ENCODE data around the gene FYB1.
"Not testable (repeated sequence)": the region's sequence is repeated elsewhere in the genome, so short reads cannot be mapped to it uniquely, and the experiment has no call there.

The FYB1 gene

DNA sequence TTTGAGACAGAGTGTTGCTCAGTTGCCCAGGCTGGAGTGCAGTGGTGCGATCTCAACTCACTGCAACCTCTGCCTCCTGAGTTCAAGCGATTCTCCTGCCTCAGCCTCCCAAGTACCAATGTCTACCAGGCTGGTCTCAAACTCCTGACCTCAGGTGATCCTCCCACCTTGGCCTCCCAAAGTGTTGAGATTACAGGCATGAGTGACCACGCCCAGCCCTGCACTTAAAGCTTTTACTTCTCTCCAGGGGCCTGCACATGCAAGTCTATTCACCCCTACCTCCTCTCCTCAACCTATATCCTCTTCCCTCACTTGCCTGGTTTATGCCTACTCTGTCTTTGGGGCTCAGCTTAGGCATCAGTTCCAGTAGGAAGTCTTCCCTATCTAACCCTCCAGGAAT lies 39.8 kb downstream of the FYB1 start:
- Mint-ChIP-seq H3K27ac (peak overlapping the region; percentile 73), H3K36me3 (ENCODE audit: low read depth) (peaks cover 27% of the 10 kb centered on the region), H3K4me1 (ENCODE audit: low read depth) (peaks cover 70% of the 10 kb centered on the region)
- H3K9me3 Mint-ChIP-seq; intact Hi-C loops (cut with micrococcal nuclease); H3K27me3 Mint-ChIP-seq; H3K4me3 Mint-ChIP-seq: not testable (repeated sequence)

DNA sequence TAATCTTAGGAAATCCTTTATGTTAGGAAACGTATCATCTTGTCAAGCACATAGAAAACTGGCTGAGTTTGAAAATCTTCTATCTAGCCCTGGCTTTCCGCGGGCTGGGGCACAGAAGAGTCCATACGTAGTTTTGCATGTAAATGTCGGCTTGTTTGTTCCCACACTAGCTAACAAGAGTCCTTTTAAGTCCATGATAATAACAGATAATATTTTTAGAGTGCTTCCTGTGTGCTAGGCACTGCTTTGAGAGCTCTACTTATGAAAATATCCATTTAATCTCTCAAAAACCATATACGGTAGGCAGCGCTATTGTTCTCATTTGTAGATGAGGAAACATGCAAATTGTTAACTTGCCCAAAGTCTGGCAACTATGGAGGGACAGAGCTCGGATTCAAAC lies 40.5 kb downstream of the FYB1 start:
- intact Hi-C loops (cut with micrococcal nuclease), result no loop called here
- peak overlapping the region; percentile 73 for H3K27ac Mint-ChIP-seq
- H3K36me3 Mint-ChIP-seq (ENCODE audit: low read depth), result peaks cover 29% of the 10 kb centered on the region
- H3K27me3 Mint-ChIP-seq, result no peaks in the 10 kb centered on the region
- no peaks in the 10 kb centered on the region for H3K9me3 Mint-ChIP-seq
- H3K4me3 Mint-ChIP-seq, result no peak overlapping the region
- H3K4me1 Mint-ChIP-seq (ENCODE audit: low read depth), result peaks cover 70% of the 10 kb centered on the region

DNA sequence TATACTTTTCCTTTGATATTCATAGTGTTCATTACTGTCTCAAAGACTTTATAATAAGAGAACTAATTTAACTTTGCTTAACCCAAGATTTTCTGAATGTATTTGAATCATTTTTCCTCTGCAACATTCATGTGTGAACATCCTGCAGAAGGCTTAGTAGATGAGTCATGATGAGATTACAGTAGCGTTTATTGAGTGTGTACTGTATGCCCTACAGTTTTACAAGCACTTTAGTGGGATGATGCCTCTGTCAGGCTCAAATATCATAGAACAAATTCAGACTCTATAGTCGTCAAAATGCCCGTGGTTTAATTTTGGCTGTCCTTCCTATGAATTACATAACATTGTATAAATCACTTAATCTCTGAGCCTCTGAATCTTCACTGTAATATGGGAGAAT lies 41.2 kb downstream of the FYB1 start:
- H3K9me3 Mint-ChIP-seq, result no peaks in the 10 kb centered on the region
- intact Hi-C loops (cut with micrococcal nuclease), result no loop called here
- H3K27me3 Mint-ChIP-seq, result no peaks in the 10 kb centered on the region
- H3K27ac Mint-ChIP-seq, result peak overlapping the region; percentile 73
- peaks cover 31% of the 10 kb centered on the region for H3K36me3 Mint-ChIP-seq (ENCODE audit: low read depth)
- H3K4me3 Mint-ChIP-seq, result peak overlapping the region; percentile 6
- H3K4me1 Mint-ChIP-seq (ENCODE audit: low read depth), result peaks cover 70% of the 10 kb centered on the region

DNA sequence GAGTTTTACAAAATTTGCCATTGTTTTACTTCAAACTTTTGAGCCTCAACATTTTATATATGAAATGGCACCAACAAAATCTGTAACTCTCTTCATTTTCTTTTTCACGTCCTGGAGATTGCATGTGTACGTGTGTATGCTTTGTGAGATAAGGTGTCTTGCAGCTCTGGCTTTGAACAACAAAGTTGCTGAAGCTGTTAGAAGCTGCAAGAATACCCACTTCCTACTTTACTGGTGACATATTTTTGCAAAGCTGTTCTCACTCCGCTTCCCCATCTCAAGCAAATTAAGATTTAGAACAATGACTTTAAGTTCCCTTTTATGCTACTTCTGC lies 41.8 kb downstream of the FYB1 start:
- H3K4me1 Mint-ChIP-seq (ENCODE audit: low read depth), result peaks cover 70% of the 10 kb centered on the region
- no peaks in the 10 kb centered on the region for H3K9me3 Mint-ChIP-seq
- no peaks in the 10 kb centered on the region for H3K27me3 Mint-ChIP-seq
- peak overlapping the region; percentile 73 for H3K27ac Mint-ChIP-seq
- H3K4me3 Mint-ChIP-seq, result peak overlapping the region; percentile 28
- peaks cover 36% of the 10 kb centered on the region for H3K36me3 Mint-ChIP-seq (ENCODE audit: low read depth)
- intact Hi-C loops (cut with micrococcal nuclease), result no loop called here

DNA sequence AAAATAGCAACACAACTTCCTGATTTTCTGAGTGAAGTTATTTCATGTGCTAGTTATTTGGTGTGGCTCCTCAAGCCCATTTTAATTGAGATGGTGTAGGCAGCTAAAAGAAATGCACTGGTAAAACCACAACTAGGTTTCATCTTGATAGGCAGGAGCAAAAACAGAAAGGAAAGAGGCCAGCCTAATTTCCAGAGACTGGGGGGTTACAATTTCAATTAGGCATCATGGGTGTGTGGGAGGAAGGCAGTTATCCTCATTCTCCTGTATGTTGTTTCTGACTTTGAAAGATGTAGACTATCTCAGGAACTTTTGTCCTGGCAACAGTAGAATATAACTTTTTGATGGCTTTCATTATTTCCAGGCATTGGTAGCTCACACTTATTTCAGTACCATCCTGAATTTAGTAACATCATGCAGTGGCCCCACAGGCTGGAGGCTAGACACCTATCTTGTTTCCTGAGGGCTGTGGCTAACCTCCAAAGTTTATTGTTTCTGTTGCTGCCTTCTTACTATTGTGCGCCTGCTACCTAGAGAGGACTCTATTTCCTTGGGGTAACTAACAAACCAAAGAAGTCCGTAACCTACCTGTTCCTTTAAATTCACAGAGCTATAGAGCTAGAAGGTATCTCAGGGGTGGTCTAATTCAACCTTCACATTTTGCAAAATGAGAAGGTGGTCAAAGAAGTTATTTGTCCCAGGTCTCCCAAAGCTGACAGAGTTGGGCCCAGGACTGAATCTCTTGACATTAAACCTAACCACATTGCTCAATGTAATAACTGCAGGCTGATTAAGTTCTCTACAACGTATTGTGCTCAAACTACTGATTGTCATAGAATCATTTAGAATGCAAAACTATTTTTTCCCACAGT lies 42.4 kb downstream of the FYB1 start:
- Mint-ChIP-seq H3K4me3 (peak overlapping the region; percentile 28), H3K27me3 (no peaks in the 10 kb centered on the region), H3K27ac (peak overlapping the region; percentile 73), H3K4me1 (ENCODE audit: low read depth) (peaks cover 67% of the 10 kb centered on the region), H3K9me3 (no peaks in the 10 kb centered on the region), H3K36me3 (ENCODE audit: low read depth) (peaks cover 36% of the 10 kb centered on the region)
- intact Hi-C loops (cut with micrococcal nuclease), result no loop called here

- Mint-ChIP-seq H3K9me3 (no peaks in the 10 kb centered on the region), H3K27ac (peak overlapping the region; percentile 73), H3K36me3 (ENCODE audit: low read depth) (peaks cover 40% of the 10 kb centered on the region), H3K4me3 (no peak overlapping the region), H3K4me1 (ENCODE audit: low read depth) (peaks cover 64% of the 10 kb centered on the region), H3K27me3 (no peaks in the 10 kb centered on the region)
- intact Hi-C loops (cut with micrococcal nuclease), result no loop called here
Measured at GRCh38 chr5:39175273-39175955, 43.9 kb downstream of the FYB1 start.

DNA sequence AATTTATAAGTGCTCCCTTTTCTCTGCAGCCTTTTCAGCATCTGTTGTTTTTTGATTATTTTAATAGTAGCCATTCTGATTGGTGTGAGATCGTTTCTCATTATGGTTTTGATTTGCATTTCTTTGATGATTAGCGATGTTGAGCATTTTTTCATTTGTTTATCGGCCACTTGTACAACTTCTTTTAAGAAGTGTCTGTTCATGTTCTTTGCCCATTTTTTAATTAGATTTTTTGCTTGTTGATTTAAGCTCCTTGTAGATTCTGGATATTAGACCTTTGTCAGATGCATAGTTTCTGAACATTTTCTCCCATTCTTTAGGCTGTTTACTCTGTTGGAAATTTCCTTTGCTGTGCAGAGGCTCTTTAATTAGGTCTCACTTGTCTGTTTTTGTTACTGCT lies 46.3 kb downstream of the FYB1 start:
- Mint-ChIP-seq H3K4me1 (ENCODE audit: low read depth) (peaks cover 41% of the 10 kb centered on the region), H3K4me3 (no peak overlapping the region), H3K9me3 (no peaks in the 10 kb centered on the region), H3K27ac (no peak overlapping the region), H3K27me3 (no peaks in the 10 kb centered on the region), H3K36me3 (ENCODE audit: low read depth) (peaks cover 36% of the 10 kb centered on the region)
- intact Hi-C loops (cut with micrococcal nuclease), result loop anchor here (5.0 kb wide), 1 partner anchor 34 kb away; no protein-coding TSS in a partner anchor

- Mint-ChIP-seq H3K36me3 (ENCODE audit: low read depth) (peaks cover 36% of the 10 kb centered on the region), H3K27me3 (no peaks in the 10 kb centered on the region), H3K4me3 (no peak overlapping the region), H3K4me1 (ENCODE audit: low read depth) (peaks cover 40% of the 10 kb centered on the region), H3K9me3 (no peaks in the 10 kb centered on the region), H3K27ac (no peak overlapping the region)
- intact Hi-C loops (cut with micrococcal nuclease), result loop anchor here (5.0 kb wide), 1 partner anchor 35 kb away; no protein-coding TSS in a partner anchor
Measured at GRCh38 chr5:39172593-39172992, 46.8 kb downstream of the FYB1 start.

- Mint-ChIP-seq H3K36me3 (ENCODE audit: low read depth) (peaks cover 36% of the 10 kb centered on the region), H3K4me3 (no peak overlapping the region), H3K27ac (no peak overlapping the region), H3K27me3 (no peaks in the 10 kb centered on the region), H3K9me3 (no peaks in the 10 kb centered on the region), H3K4me1 (ENCODE audit: low read depth) (peaks cover 39% of the 10 kb centered on the region)
- intact Hi-C loops (cut with micrococcal nuclease), result loop anchor here (5.0 kb wide), 1 partner anchor 36 kb away; no protein-coding TSS in a partner anchor
Measured at GRCh38 chr5:39171647-39172046, 47.7 kb downstream of the FYB1 start.

- H3K9me3 Mint-ChIP-seq, result no peaks in the 10 kb centered on the region
- H3K4me1 Mint-ChIP-seq (ENCODE audit: low read depth), result peaks cover 34% of the 10 kb centered on the region
- H3K27ac Mint-ChIP-seq, result no peak overlapping the region
- peaks cover 42% of the 10 kb centered on the region for H3K36me3 Mint-ChIP-seq (ENCODE audit: low read depth)
- H3K4me3 Mint-ChIP-seq, result no peak overlapping the region
- intact Hi-C loops (cut with micrococcal nuclease), result no loop called here
- H3K27me3 Mint-ChIP-seq, result no peaks in the 10 kb centered on the region
Measured at GRCh38 chr5:39169081-39169480, 50.3 kb downstream of the FYB1 start.

- intact Hi-C loops (cut with micrococcal nuclease), result no loop called here
- peaks cover 31% of the 10 kb centered on the region for H3K36me3 Mint-ChIP-seq (ENCODE audit: low read depth)
- H3K27me3 Mint-ChIP-seq, result no peaks in the 10 kb centered on the region
- H3K4me3 Mint-ChIP-seq, result no peak overlapping the region
- no peaks in the 10 kb centered on the region for H3K9me3 Mint-ChIP-seq
- peaks cover 39% of the 10 kb centered on the region for H3K4me1 Mint-ChIP-seq (ENCODE audit: low read depth)
- peak overlapping the region; percentile 20 for H3K27ac Mint-ChIP-seq
Measured at GRCh38 chr5:39167972-39168342, 51.4 kb downstream of the FYB1 start.

DNA sequence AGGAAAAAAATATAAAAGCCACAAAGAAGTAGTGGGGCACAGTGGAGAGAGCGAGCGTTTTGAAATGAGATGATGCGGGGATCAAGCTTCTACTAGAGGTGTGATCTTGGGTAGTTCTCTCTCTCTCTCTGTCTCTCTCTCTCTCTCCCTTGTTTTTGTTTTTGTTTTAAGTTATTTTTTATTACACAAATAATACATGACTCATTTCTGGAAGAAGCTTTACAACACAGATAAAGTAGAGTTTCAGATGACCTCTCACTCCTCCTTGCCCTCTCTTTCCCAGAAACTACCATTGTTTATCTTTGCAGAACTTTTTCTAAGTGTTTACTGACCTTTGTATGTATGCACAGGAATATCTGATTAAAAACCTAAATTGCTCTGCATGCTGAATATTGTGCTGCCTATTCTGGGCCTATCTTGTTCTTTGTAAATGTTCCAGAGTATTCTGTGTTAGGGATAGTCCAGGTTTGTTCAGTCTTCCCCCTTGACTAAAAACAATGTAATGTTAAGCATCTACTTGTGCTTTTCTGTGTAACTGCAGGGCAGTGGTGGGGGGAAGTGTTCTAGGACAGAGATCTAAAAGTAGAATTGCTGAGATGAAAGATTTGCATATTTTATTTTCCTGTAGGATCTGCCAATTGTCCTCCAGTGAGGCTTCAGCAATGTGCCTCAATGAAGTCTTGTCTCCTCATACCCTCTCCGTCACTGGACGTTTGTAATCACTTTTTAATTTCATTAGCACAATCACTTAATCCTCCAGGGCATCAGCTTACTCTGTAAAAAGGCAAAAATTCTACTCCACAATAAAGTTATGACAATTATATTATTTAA lies 52.0 kb downstream of the FYB1 start:
- Mint-ChIP-seq H3K4me1 (ENCODE audit: low read depth) (peaks cover 39% of the 10 kb centered on the region), H3K27ac (peak overlapping the region; percentile 20), H3K27me3 (no peaks in the 10 kb centered on the region), H3K9me3 (no peaks in the 10 kb centered on the region), H3K36me3 (ENCODE audit: low read depth) (peaks cover 28% of the 10 kb centered on the region), H3K4me3 (no peak overlapping the region)
- intact Hi-C loops (cut with micrococcal nuclease), result no loop called here

- intact Hi-C loops (cut with micrococcal nuclease), result no loop called here
- Mint-ChIP-seq H3K27me3 (no peaks in the 10 kb centered on the region), H3K36me3 (ENCODE audit: low read depth) (peaks cover 20% of the 10 kb centered on the region), H3K4me1 (ENCODE audit: low read depth) (peaks cover 44% of the 10 kb centered on the region), H3K4me3 (no peak overlapping the region), H3K27ac (peak overlapping the region; percentile 25), H3K9me3 (peaks cover 2% of the 10 kb centered on the region)
Measured at GRCh38 chr5:39164529-39165402, 54.6 kb downstream of the FYB1 start.

All from dendritic cell treated with granulocyte-macrophage colony-stimulating factor and Interleukin-4, amounts not matched to agents 40 ng/mL and 50 ng/mL, for 4 days (primary cell).